NB4 (cell line): ENCODE data around the gene NFATC2IP.
"Not testable (repeated sequence)": the region's sequence is repeated elsewhere in the genome, so short reads cannot be mapped to it uniquely, and the experiment has no call there.

ENCODE experiments used
- DNase-seq: peaks from one replicate; pipeline ENCODE4 v3.0.0; 2010; ENCODE audit warnings: low read depth
- H3K4me3 ChIP-seq: one replicate; pipeline ENCODE4 v1.5.1; 2011; ENCODE audit warnings: mild to moderate bottlenecking, low read depth, low read length, moderate library complexity
- MAX ChIP-seq: IDR thresholded peaks from 2 replicates; pipeline ENCODE4 v1.6.1; 2011; ENCODE audit warnings: low read depth, low read length
- MYC ChIP-seq: IDR thresholded peaks from 2 replicates; pipeline ENCODE4 v1.6.1; 2011; ENCODE audit warnings: low read depth, low read length
- POLR2A ChIP-seq: IDR thresholded peaks from 2 replicates; pipeline ENCODE4 v1.6.1; 2011; ENCODE audit warnings: mild to moderate bottlenecking; ENCODE audit not compliant: insufficient read length; ENCODE audit errors: extremely low read depth
- TF ChIP-seq, protein P1 (sequence below): IDR thresholded peaks from one replicate; pipeline ENCODE4 v1.5.1; 2012; ENCODE audit warnings: low read depth, low read length

NFATC2IP gene

GRCh38 chr16:29000019-29000418, 49.3 kb downstream of the NFATC2IP start:
- no peak overlapping the region for H3K4me3 ChIP-seq
- TF ChIP-seq POLR2A (no peak), MYC (no peak), MAX (no peak)
- TF ChIP-seq, protein P1, sequence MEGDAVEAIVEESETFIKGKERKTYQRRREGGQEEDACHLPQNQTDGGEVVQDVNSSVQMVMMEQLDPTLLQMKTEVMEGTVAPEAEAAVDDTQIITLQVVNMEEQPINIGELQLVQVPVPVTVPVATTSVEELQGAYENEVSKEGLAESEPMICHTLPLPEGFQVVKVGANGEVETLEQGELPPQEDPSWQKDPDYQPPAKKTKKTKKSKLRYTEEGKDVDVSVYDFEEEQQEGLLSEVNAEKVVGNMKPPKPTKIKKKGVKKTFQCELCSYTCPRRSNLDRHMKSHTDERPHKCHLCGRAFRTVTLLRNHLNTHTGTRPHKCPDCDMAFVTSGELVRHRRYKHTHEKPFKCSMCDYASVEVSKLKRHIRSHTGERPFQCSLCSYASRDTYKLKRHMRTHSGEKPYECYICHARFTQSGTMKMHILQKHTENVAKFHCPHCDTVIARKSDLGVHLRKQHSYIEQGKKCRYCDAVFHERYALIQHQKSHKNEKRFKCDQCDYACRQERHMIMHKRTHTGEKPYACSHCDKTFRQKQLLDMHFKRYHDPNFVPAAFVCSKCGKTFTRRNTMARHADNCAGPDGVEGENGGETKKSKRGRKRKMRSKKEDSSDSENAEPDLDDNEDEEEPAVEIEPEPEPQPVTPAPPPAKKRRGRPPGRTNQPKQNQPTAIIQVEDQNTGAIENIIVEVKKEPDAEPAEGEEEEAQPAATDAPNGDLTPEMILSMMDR = no peak
- DNase-seq = no peak

GRCh38 chr16:29004496-29005139, 53.9 kb downstream of the NFATC2IP start:
- not testable (repeated sequence) for H3K4me3 ChIP-seq, DNase-seq

- TF ChIP-seq MAX = no peak
- TF ChIP-seq, protein P1 = no peak
- no peak for TF ChIP-seq MYC
- no peak for TF ChIP-seq POLR2A
These were observed 57.2 kb downstream of the NFATC2IP start for GRCh38 chr16:29007730-29008593.

GRCh38 chr16:29009050-29009837, 58.5 kb downstream of the NFATC2IP start:
- H3K4me3 ChIP-seq = no peak overlapping the region
- TF ChIP-seq MYC = no peak
- TF ChIP-seq POLR2A = no peak
- no peak for TF ChIP-seq MAX
- TF ChIP-seq, protein P1 = no peak
- peak; percentile 77 for DNase-seq

More at GRCh38 chr16:29007730-29008593, 57.2 kb downstream of the NFATC2IP start:
- DNase-seq = peak; percentile 65
- H3K4me3 ChIP-seq = no peak overlapping the region

- DNase-seq = no peak
- TF ChIP-seq, protein P1 = no peak
- TF ChIP-seq MYC = no peak
- no peak for TF ChIP-seq MAX
- TF ChIP-seq POLR2A = no peak
- no peak overlapping the region for H3K4me3 ChIP-seq
These were observed 59.1 kb downstream of the NFATC2IP start for GRCh38 chr16:29009838-29010166.

GRCh38 chr16:29011112-29011511, 60.4 kb downstream of the NFATC2IP start:
- H3K4me3 ChIP-seq = no peak overlapping the region
- no peak for TF ChIP-seq POLR2A
- TF ChIP-seq MYC = no peak
- TF ChIP-seq, protein P1 = peak; percentile 41
- peak; percentile 53 for DNase-seq
